Activated CD4-positive, CD25-positive, alpha-beta regulatory T cell (primary cell): ENCODE results near the gene PAK5.
"Not testable (repeated sequence)": the region's sequence is repeated elsewhere in the genome, so short reads cannot be mapped to it uniquely, and the experiment has no call there.

Experiments used
- DNase-seq, 4 experiments: peaks; one replicate each; lab custom pipeline; 2025; lab: John Stamatoyannopoulos, UW

The PAK5 gene

GRCh38 chr20:9685011-9685410 lies 153.9 kb downstream of the PAK5 start:
- DNase-seq, result no peak

GRCh38 chr20:9677100-9677623 lies 161.7 kb downstream of the PAK5 start:
- no peak for DNase-seq

GRCh38 chr20:9672981-9673380 lies 165.9 kb downstream of the PAK5 start:
- no peak for DNase-seq

- DNase-seq, result no peak
Measured at GRCh38 chr20:9672027-9672426, 166.8 kb downstream of the PAK5 start.

- DNase-seq, result no peak
Measured at GRCh38 chr20:9668381-9668780, 170.5 kb downstream of the PAK5 start.

GRCh38 chr20:9663423-9663822 lies 175.5 kb downstream of the PAK5 start:
- DNase-seq, result no peak

- no peak for DNase-seq
Measured at GRCh38 chr20:9660236-9660868, 178.5 kb downstream of the PAK5 start.

- DNase-seq, result no peak
Measured at GRCh38 chr20:9647741-9648140, 191.1 kb downstream of the PAK5 start.

GRCh38 chr20:9646375-9646774 lies 192.5 kb downstream of the PAK5 start:
- no peak for DNase-seq

GRCh38 chr20:9642882-9643281 lies 196.0 kb downstream of the PAK5 start:
- no peak for DNase-seq

GRCh38 chr20:9641499-9642000 lies 197.3 kb downstream of the PAK5 start:
- not testable (repeated sequence) for DNase-seq

- no peak for DNase-seq
Measured at GRCh38 chr20:9637889-9638288, 201.0 kb downstream of the PAK5 start.

- DNase-seq, result no peak
Measured at GRCh38 chr20:9635750-9636149, 203.1 kb downstream of the PAK5 start.

- DNase-seq, result no peak
Measured at GRCh38 chr20:9634327-9634726, 204.5 kb downstream of the PAK5 start.

GRCh38 chr20:9632991-9633390 lies 205.9 kb downstream of the PAK5 start:
- DNase-seq, result no peak

GRCh38 chr20:9632265-9632664 lies 206.6 kb downstream of the PAK5 start:
- DNase-seq, result no peak

GRCh38 chr20:9630554-9630953 lies 208.3 kb downstream of the PAK5 start:
- no peak for DNase-seq

GRCh38 chr20:9629831-9630230 lies 209.0 kb downstream of the PAK5 start:
- no peak for DNase-seq

GRCh38 chr20:9628589-9628988 lies 210.3 kb downstream of the PAK5 start:
- no peak for DNase-seq

GRCh38 chr20:9628141-9628540 lies 210.7 kb downstream of the PAK5 start:
- DNase-seq, result no peak

- no peak for DNase-seq
Measured at GRCh38 chr20:9627219-9627618, 211.7 kb downstream of the PAK5 start.

- no peak for DNase-seq
Measured at GRCh38 chr20:9626357-9626756, 212.5 kb downstream of the PAK5 start.

GRCh38 chr20:9617940-9618339 lies 220.9 kb downstream of the PAK5 start:
- DNase-seq, result no peak

GRCh38 chr20:9616833-9617461 lies 221.9 kb downstream of the PAK5 start:
- DNase-seq, result peak in 2 of 4 experiments; percentile 3 to 21
